Hepatocyte (in vitro differentiated cells): ENCODE data around the gene RNASEH2A. TPM values are rescaled to one million over a fixed set of nuclear protein-coding genes. Genes with fewer than 3 reads are reported as not detected.

Source experiments
- DNase-seq: peaks from one replicate; pipeline ENCODE4 v3.0.0-alpha.2; 2016; ENCODE audit warnings: low spot score
- H2AFZ ChIP-seq: fragments of 200-600 bp; sonication (generic); 2 replicates; pipeline ENCODE4 v1.6.0; 2016; ENCODE audit warnings: antibody characterized with exemption, mild to moderate bottlenecking
- H3K27ac ChIP-seq: fragments of 200-600 bp; sonication (generic); 2 replicates; pipeline ENCODE4 v1.5.1; 2016; ENCODE audit warnings: mild to moderate bottlenecking
- H3K27me3 ChIP-seq: fragments of 200-600 bp; sonication (generic); 2 replicates; pipeline ENCODE4 v1.6.1; 2016
- H3K36me3 ChIP-seq: fragments of 200-600 bp; sonication (generic); replicated peaks from 2 replicates; pipeline ENCODE4 v1.5.1; 2016; ENCODE audit warnings: low read depth; ENCODE audit not compliant: insufficient read depth
- H3K4me1 ChIP-seq: fragments of 200-600 bp; sonication (generic); 2 replicates; pipeline ENCODE4 v1.5.1; 2016; ENCODE audit warnings: mild to moderate bottlenecking, moderate library complexity; ENCODE audit not compliant: insufficient read depth
- H3K4me2 ChIP-seq: fragments of 200-600 bp; sonication (generic); 2 replicates; pipeline ENCODE4 v1.6.0; 2016
- H3K4me3 ChIP-seq: fragments of 200-600 bp; sonication (generic); 2 replicates; pipeline ENCODE4 v1.5.1; 2016; ENCODE audit warnings: mild to moderate bottlenecking
- H3K79me2 ChIP-seq: fragments of 200-600 bp; sonication (generic); 2 replicates; pipeline ENCODE4 v1.6.0; 2017; ENCODE audit warnings: mild to moderate bottlenecking
- H3K9me2 ChIP-seq: fragments of 200-600 bp; sonication (generic); replicated peaks from 2 replicates; pipeline ENCODE4 v1.6.0; 2017; ENCODE audit warnings: mild to moderate bottlenecking; ENCODE audit not compliant: insufficient read depth
- H3K9me3 ChIP-seq: fragments of 200-600 bp; sonication (generic); 2 replicates; pipeline ENCODE4 v1.5.1; 2016; ENCODE audit warnings: low read depth, mild to moderate bottlenecking
- H4K20me1 ChIP-seq: fragments of 200-600 bp; sonication (generic); 2 replicates; pipeline ENCODE4 v1.6.0; 2016; ENCODE audit warnings: mild to moderate bottlenecking; ENCODE audit not compliant: insufficient read depth, poor library complexity, severe bottlenecking
- CTCF ChIP-seq: fragments of 200-600 bp; sonication (generic); IDR thresholded peaks from 2 replicates; pipeline ENCODE4 v1.5.1; 2016; ENCODE audit warnings: antibody characterized with exemption, mild to moderate bottlenecking; ENCODE audit not compliant: poor library complexity
- EZH2 ChIP-seq: fragments of 200-600 bp; sonication (generic); IDR thresholded peaks from 2 replicates; pipeline ENCODE4 v1.6.1; 2016; ENCODE audit warnings: antibody characterized with exemption, mild to moderate bottlenecking, borderline replicate concordance
- EZH2phosphoT487 ChIP-seq: fragments of 200-600 bp; sonication (generic); IDR thresholded peaks from one replicate; pipeline ENCODE4 v1.6.1; 2018; ENCODE audit warnings: antibody characterized with exemption, mild to moderate bottlenecking, low read depth, moderate library complexity; ENCODE audit not compliant: unreplicated experiment, severe bottlenecking
- WGBS: methylation state at CpG from one replicate; pipeline ENCODE4 v1.1.6; 2016; ENCODE audit warnings: low lambda C conversion rate; ENCODE audit errors: missing lambda C conversion rate; 5-methylcytosine and 5-hydroxymethylcytosine counted together
- polyA plus RNA-seq: library from polyadenylated mRNA; unstranded; fragments of >200 nt; fragmentation: Nextera tagmentation; extraction: Ambion mirVana; gene quantifications from 2 replicates; pipeline ENCODE4 v1.2.1, GENCODE V29; 2016
- total RNA-seq: library from RNA; depleted of rRNA; stranded (reverse); fragments of >200 nt; gene quantifications from 2 replicates; pipeline ENCODE4 v1.2.3, GENCODE V29; 2014

The RNASEH2A gene
- total and polyA plus RNA-seq, 2 experiments from 2014 or later = 9.3 to 25.7 TPM

DNA sequence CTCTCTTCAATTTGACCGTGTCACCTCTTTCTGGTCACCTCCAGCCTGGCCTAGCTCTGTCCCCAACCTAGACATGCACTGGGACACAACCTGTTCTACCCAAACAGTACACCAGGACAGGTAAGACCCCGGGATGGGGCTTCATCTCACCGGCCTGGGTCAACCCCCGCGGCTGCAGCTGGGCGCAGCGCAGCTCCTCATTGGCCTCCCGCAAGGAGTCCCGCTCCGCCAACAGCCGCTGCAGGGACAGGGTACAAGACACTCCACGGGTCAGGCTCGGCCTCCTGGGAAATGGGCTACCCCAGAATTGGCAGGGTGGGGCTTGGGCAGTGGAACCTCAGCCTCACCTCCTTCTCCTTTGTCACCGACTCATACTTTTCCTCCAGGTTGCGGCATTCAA lies 38.7 kb upstream of the RNASEH2A start:
- DNase-seq = no peak
- Histone ChIP-seq H3K9me3 (no peaks in the 10 kb centered on the region), H3K9me2 (no peaks in the 10 kb centered on the region), H3K4me3 (no peak overlapping the region), H3K36me3 (no peaks in the 10 kb centered on the region), H3K4me1 (no peaks in the 10 kb centered on the region), H3K4me2 (no peak overlapping the region), H3K79me2 (no peaks in the 10 kb centered on the region), H2AFZ (no peak overlapping the region), H3K27ac (no peak overlapping the region), H3K27me3 (no peaks in the 10 kb centered on the region), H4K20me1 (no peaks in the 10 kb centered on the region)
- WGBS = 98% methylated on average over 13 of the region's 15 CpGs
- TF ChIP-seq EZH2 = no peak
- no peak for TF ChIP-seq CTCF
- TF ChIP-seq EZH2phosphoT487 = no peak

DNA sequence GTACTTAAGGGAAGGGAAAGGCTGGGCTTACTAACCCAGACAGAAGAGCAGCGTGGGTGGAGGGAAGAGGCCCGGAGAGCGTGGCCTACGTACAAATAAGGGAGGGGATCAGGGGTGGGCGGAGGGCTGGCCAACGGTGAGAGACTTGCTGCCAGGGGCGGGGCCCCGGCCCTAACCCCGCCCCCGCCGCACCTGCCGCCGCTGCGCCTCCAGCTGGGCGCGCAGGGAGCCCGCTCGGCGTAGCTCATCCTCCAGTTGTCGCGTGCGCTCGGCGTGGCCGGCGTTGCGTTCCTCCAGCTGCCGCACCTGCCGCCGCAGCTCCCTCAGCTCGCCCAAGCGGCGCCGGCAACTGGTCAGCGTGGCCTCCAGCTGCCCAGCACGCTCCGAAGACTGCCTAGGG lies 36.7 kb upstream of the RNASEH2A start:
- H3K27me3 ChIP-seq = no peaks in the 10 kb centered on the region
- no peaks in the 10 kb centered on the region for H3K9me3 ChIP-seq
- TF ChIP-seq EZH2phosphoT487 (no peak), CTCF (no peak), EZH2 (no peak)
- no peaks in the 10 kb centered on the region for H4K20me1 ChIP-seq
- H3K4me2 ChIP-seq = no peak overlapping the region
- DNase-seq = peak; percentile 50
- WGBS = 59% methylated on average over 12 of the region's 37 CpGs
- H3K4me1 ChIP-seq = no peaks in the 10 kb centered on the region
- H3K27ac ChIP-seq = no peak overlapping the region
- H3K4me3 ChIP-seq = no peak overlapping the region
- H3K36me3 ChIP-seq = no peaks in the 10 kb centered on the region
- H3K9me2 ChIP-seq = no peaks in the 10 kb centered on the region
- no peak overlapping the region for H2AFZ ChIP-seq
- peaks cover 7% of the 10 kb centered on the region for H3K79me2 ChIP-seq

GRCh38 chr19:12770922-12771321 lies 35.5 kb upstream of the RNASEH2A start:
- H3K27ac ChIP-seq = no peak overlapping the region
- WGBS = over 99% methylated on average over 13 of the region's 13 CpGs
- H3K79me2 ChIP-seq = peaks cover 7% of the 10 kb centered on the region
- no peak overlapping the region for H3K4me3 ChIP-seq
- H3K36me3 ChIP-seq = no peaks in the 10 kb centered on the region
- no peaks in the 10 kb centered on the region for H3K4me1 ChIP-seq
- no peaks in the 10 kb centered on the region for H4K20me1 ChIP-seq
- no peaks in the 10 kb centered on the region for H3K27me3 ChIP-seq
- DNase-seq = no peak
- H3K9me3 ChIP-seq = no peaks in the 10 kb centered on the region
- TF ChIP-seq EZH2 (no peak), EZH2phosphoT487 (no peak), CTCF (no peak)
- no peaks in the 10 kb centered on the region for H3K9me2 ChIP-seq
- no peak overlapping the region for H2AFZ ChIP-seq
- no peak overlapping the region for H3K4me2 ChIP-seq

- H2AFZ ChIP-seq = no peak overlapping the region
- H3K4me3 ChIP-seq = no peak overlapping the region
- no peak overlapping the region for H3K4me2 ChIP-seq
- H3K9me2 ChIP-seq = no peaks in the 10 kb centered on the region
- H3K79me2 ChIP-seq = peaks cover 17% of the 10 kb centered on the region
- TF ChIP-seq CTCF (no peak), EZH2 (no peak), EZH2phosphoT487 (no peak)
- no peaks in the 10 kb centered on the region for H4K20me1 ChIP-seq
- H3K9me3 ChIP-seq = no peaks in the 10 kb centered on the region
- H3K27me3 ChIP-seq = no peaks in the 10 kb centered on the region
- H3K27ac ChIP-seq = no peak overlapping the region
- DNase-seq = no peak
- H3K36me3 ChIP-seq = no peaks in the 10 kb centered on the region
- 81% methylated on average over 4 of the region's 4 CpGs for WGBS
- peaks cover 2% of the 10 kb centered on the region for H3K4me1 ChIP-seq
Measured at GRCh38 chr19:12772323-12772722, 34.1 kb upstream of the RNASEH2A start.
